HUES6 (cell line): ENCODE results near the gene BCAS3.

ENCODE experiments used
- H3K27ac ChIP-seq: 2 replicates; pipeline ENCODE4 v1.7.0; 2013; ENCODE audit warnings: low read depth, mild to moderate bottlenecking, low read length, inconsistent platforms
- H3K27me3 ChIP-seq: 2 replicates; pipeline ENCODE4 v1.6.1; 2013; ENCODE audit warnings: low read length; ENCODE audit not compliant: control insufficient read depth, insufficient read depth
- H3K36me3 ChIP-seq: 2 replicates; pipeline ENCODE4 v1.6.1; 2013; ENCODE audit warnings: low read length; ENCODE audit not compliant: control insufficient read depth, insufficient read depth
- H3K4me1 ChIP-seq: 2 replicates; pipeline ENCODE4 v1.6.1; 2013; ENCODE audit warnings: low read length; ENCODE audit not compliant: control insufficient read depth, insufficient read depth
- H3K4me3 ChIP-seq: 2 replicates; pipeline ENCODE4 v1.5.1; 2013; ENCODE audit warnings: low read depth, low read length
- H3K9ac ChIP-seq: one replicate; pipeline ENCODE4 v1.6.1; 2013; ENCODE audit warnings: mild to moderate bottlenecking, low read length
- H3K9me3 ChIP-seq: 2 replicates; pipeline ENCODE4 v1.6.1; 2013; ENCODE audit warnings: low read depth, low read length; ENCODE audit not compliant: control insufficient read depth, insufficient read depth

Gene BCAS3

GRCh38 chr17:61265397-61265796 is 587.7 kb downstream of the BCAS3 start:
- no peak overlapping the region for H3K27ac ChIP-seq
- no peak overlapping the region for H3K9ac ChIP-seq
- no peaks in the 10 kb centered on the region for H3K27me3 ChIP-seq
- peaks cover 6% of the 10 kb centered on the region; the same call in 1 of the 2 replicates for H3K4me1 ChIP-seq
- H3K9me3 ChIP-seq, result no peaks in the 10 kb centered on the region
- no peaks in the 10 kb centered on the region for H3K36me3 ChIP-seq
- no peak overlapping the region for H3K4me3 ChIP-seq

- no peaks in the 10 kb centered on the region for H3K27me3 ChIP-seq
- no peak overlapping the region for H3K27ac ChIP-seq
- H3K9ac ChIP-seq, result no peak overlapping the region
- H3K9me3 ChIP-seq, result no peaks in the 10 kb centered on the region
- H3K36me3 ChIP-seq, result no peaks in the 10 kb centered on the region
- H3K4me1 ChIP-seq, result no peaks in the 10 kb centered on the region
- no peak overlapping the region for H3K4me3 ChIP-seq
These were observed 590.2 kb downstream of the BCAS3 start for GRCh38 chr17:61267847-61268246.

- no peaks in the 10 kb centered on the region for H3K4me1 ChIP-seq
- no peak overlapping the region for H3K9ac ChIP-seq
- no peaks in the 10 kb centered on the region for H3K36me3 ChIP-seq
- no peak overlapping the region for H3K27ac ChIP-seq
- no peaks in the 10 kb centered on the region for H3K9me3 ChIP-seq
- no peaks in the 10 kb centered on the region for H3K27me3 ChIP-seq
- no peak overlapping the region for H3K4me3 ChIP-seq
These were observed 597.7 kb downstream of the BCAS3 start for GRCh38 chr17:61275395-61275794.

- Histone ChIP-seq H3K9ac (no peak overlapping the region), H3K9me3 (no peaks in the 10 kb centered on the region), H3K36me3 (no peaks in the 10 kb centered on the region), H3K27me3 (no peaks in the 10 kb centered on the region), H3K4me1 (no peaks in the 10 kb centered on the region), H3K4me3 (no peak overlapping the region), H3K27ac (no peak overlapping the region)
These were observed 599.2 kb downstream of the BCAS3 start for GRCh38 chr17:61276806-61277205.

DNA sequence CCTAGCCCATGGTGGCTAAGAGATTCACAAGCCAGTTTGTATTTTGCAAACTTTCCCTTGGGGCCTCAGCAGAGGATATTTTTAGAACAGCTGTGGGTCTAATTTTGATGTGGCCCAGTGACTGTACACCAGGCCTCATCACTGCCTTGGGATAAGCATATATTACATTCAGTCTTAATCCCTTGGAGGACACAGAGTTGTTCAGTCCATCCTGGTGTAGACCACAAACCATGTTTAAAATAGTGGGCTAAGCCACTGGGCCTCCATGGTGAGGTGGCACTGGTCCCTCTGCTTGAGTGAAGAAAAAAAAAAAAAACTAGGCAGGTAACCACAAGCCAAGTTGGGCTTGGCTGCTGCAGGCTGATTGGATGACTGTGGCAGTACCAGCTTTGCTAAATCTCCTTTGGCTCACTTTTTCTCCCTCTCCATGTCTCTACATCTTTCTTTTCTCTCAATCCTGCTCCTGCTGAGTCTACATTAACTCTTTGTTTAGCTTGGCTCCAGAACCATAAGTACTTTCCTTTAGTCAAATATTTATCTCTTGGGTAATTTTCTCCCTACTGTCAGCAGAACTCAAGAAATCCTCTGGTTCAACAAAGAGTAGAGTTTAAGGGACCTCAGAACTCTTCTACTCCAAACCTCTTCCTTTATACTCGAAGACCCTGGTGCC is 602.0 kb downstream of the BCAS3 start:
- Histone ChIP-seq H3K4me1 (peaks cover 3% of the 10 kb centered on the region), H3K4me3 (no peak overlapping the region), H3K27ac (no peak overlapping the region), H3K27me3 (peaks cover 5% of the 10 kb centered on the region; the same call in 1 of the 2 replicates), H3K9me3 (no peaks in the 10 kb centered on the region), H3K9ac (no peak overlapping the region), H3K36me3 (no peaks in the 10 kb centered on the region)

GRCh38 chr17:61280338-61280737 is 602.7 kb downstream of the BCAS3 start:
- Histone ChIP-seq H3K36me3 (no peaks in the 10 kb centered on the region), H3K4me3 (no peak overlapping the region), H3K9me3 (no peaks in the 10 kb centered on the region), H3K4me1 (peaks cover 10% of the 10 kb centered on the region), H3K9ac (no peak overlapping the region), H3K27me3 (peaks cover 10% of the 10 kb centered on the region; the same call in 1 of the 2 replicates), H3K27ac (no peak overlapping the region)

- Histone ChIP-seq H3K36me3 (no peaks in the 10 kb centered on the region), H3K9me3 (no peaks in the 10 kb centered on the region), H3K9ac (no peak overlapping the region), H3K27me3 (peaks cover 10% of the 10 kb centered on the region; the same call in 1 of the 2 replicates), H3K4me1 (peaks cover 15% of the 10 kb centered on the region), H3K27ac (no peak overlapping the region), H3K4me3 (no peak overlapping the region)
These were observed 603.2 kb downstream of the BCAS3 start for GRCh38 chr17:61280851-61281250.

GRCh38 chr17:61282377-61282776 is 604.7 kb downstream of the BCAS3 start:
- Histone ChIP-seq H3K4me3 (no peak overlapping the region), H3K36me3 (no peaks in the 10 kb centered on the region), H3K27me3 (peaks cover 10% of the 10 kb centered on the region; the same call in 1 of the 2 replicates), H3K9ac (no peak overlapping the region), H3K27ac (no peak overlapping the region), H3K4me1 (peaks cover 25% of the 10 kb centered on the region), H3K9me3 (no peaks in the 10 kb centered on the region)

GRCh38 chr17:61283043-61283442 is 605.4 kb downstream of the BCAS3 start:
- peaks cover 11% of the 10 kb centered on the region; the same call in 1 of the 2 replicates for H3K27me3 ChIP-seq
- H3K9me3 ChIP-seq, result no peaks in the 10 kb centered on the region
- no peak overlapping the region for H3K4me3 ChIP-seq
- H3K4me1 ChIP-seq, result peaks cover 25% of the 10 kb centered on the region
- H3K27ac ChIP-seq, result no peak overlapping the region
- no peak overlapping the region for H3K9ac ChIP-seq
- no peaks in the 10 kb centered on the region for H3K36me3 ChIP-seq

- Histone ChIP-seq H3K27me3 (peaks cover 13% of the 10 kb centered on the region; the same call in 1 of the 2 replicates), H3K27ac (no peak overlapping the region), H3K36me3 (no peaks in the 10 kb centered on the region), H3K4me3 (no peak overlapping the region), H3K9me3 (no peaks in the 10 kb centered on the region), H3K9ac (no peak overlapping the region), H3K4me1 (peaks cover 25% of the 10 kb centered on the region)
These were observed 606.5 kb downstream of the BCAS3 start for GRCh38 chr17:61284174-61284573.

- Histone ChIP-seq H3K9me3 (no peaks in the 10 kb centered on the region), H3K9ac (no peak overlapping the region), H3K4me3 (no peak overlapping the region), H3K4me1 (peaks cover 25% of the 10 kb centered on the region), H3K27ac (no peak overlapping the region), H3K36me3 (no peaks in the 10 kb centered on the region), H3K27me3 (peaks cover 16% of the 10 kb centered on the region; the same call in 1 of the 2 replicates)
These were observed 607.1 kb downstream of the BCAS3 start for GRCh38 chr17:61284746-61285145.
